SK-N-SH treated with all-trans-retinoic acid at 6 μM for 48 hours (cell line): ENCODE measurements around the gene OR3A2.
"Not testable (repeated sequence)": the region's sequence is repeated elsewhere in the genome, so short reads cannot be mapped to it uniquely, and the experiment has no call there.

Source experiments
- ATAC-seq: fragments of 200-7000 bp; cut with Tn5 transposase; 3 replicates; pipeline ENCODE4 v1.9.1; 2020; ENCODE audit warnings: mild to moderate bottlenecking, moderate library complexity
- ARNTL ChIP-seq: fragments of 450-650 bp; formaldehyde crosslinking; IDR thresholded peaks from 2 replicates; pipeline ENCODE4 v1.5.0; 2020; ENCODE audit warnings: low read depth, mild to moderate bottlenecking, moderate library complexity, borderline replicate concordance
- BACH2 ChIP-seq: fragments of 250-450 bp; sonication (Bioruptor Pico); IDR thresholded peaks from 2 replicates; pipeline ENCODE4 v1.9.0; 2021; ENCODE audit warnings: mild to moderate bottlenecking, borderline replicate concordance
- CSDC2 ChIP-seq: fragments of 250-450 bp; sonication (Bioruptor Pico); IDR thresholded peaks from 2 replicates; pipeline ENCODE4 v1.5.0; 2020; ENCODE audit warnings: mild to moderate bottlenecking, moderate library complexity
- CSRNP3 ChIP-seq: fragments of 250-450 bp; sonication (Bioruptor Pico); IDR thresholded peaks from 2 replicates; pipeline ENCODE4 v1.5.1; 2021; ENCODE audit warnings: mild to moderate bottlenecking, moderate library complexity
- ESRRG ChIP-seq: fragments of 250-450 bp; sonication (Bioruptor Pico); IDR thresholded peaks from 2 replicates; pipeline ENCODE4 v1.6.1; 2021; ENCODE audit warnings: mild to moderate bottlenecking
- GLIS3 ChIP-seq: fragments of 250-450 bp; sonication (Bioruptor Pico); IDR thresholded peaks from 2 replicates; pipeline ENCODE4 v1.5.0; 2020; ENCODE audit warnings: mild to moderate bottlenecking, moderate library complexity
- ISL1 ChIP-seq: fragments of 250-450 bp; sonication (Bioruptor Pico); IDR thresholded peaks from 2 replicates; pipeline ENCODE4 v2.1.2; 2022; ENCODE audit warnings: mild to moderate bottlenecking, moderate library complexity
- OSR1 ChIP-seq: fragments of 250-450 bp; sonication (Bioruptor Pico); IDR thresholded peaks from 2 replicates; pipeline ENCODE4 v1.8.0; 2022; ENCODE audit warnings: moderate library complexity, mild to moderate bottlenecking, inconsistent platforms
- PPARA ChIP-seq: fragments of 250-450 bp; sonication (Bioruptor Pico); IDR thresholded peaks from 2 replicates; pipeline ENCODE4 v1.5.0; 2020; ENCODE audit warnings: mild to moderate bottlenecking, borderline replicate concordance
- RARB ChIP-seq: fragments of 250-450 bp; sonication (Bioruptor Pico); IDR thresholded peaks from 2 replicates; pipeline ENCODE4 v1.8.0; 2021; ENCODE audit warnings: mild to moderate bottlenecking, moderate library complexity
- SNAI2 ChIP-seq: fragments of 250-450 bp; sonication (Bioruptor Pico); IDR thresholded peaks from 2 replicates; pipeline ENCODE4 v1.5.0; 2020; ENCODE audit warnings: mild to moderate bottlenecking, moderate library complexity
- TOX ChIP-seq: fragments of 250-450 bp; sonication (Bioruptor Pico); IDR thresholded peaks from 2 replicates; pipeline ENCODE4 v1.8.0; 2021; ENCODE audit warnings: mild to moderate bottlenecking, moderate library complexity, borderline replicate concordance
- TSHZ2 ChIP-seq: fragments of 250-450 bp; sonication (Bioruptor Pico); IDR thresholded peaks from 2 replicates; pipeline ENCODE4 v1.5.0; 2020; ENCODE audit warnings: mild to moderate bottlenecking, moderate library complexity
- ZC3H10 ChIP-seq: fragments of 250-450 bp; sonication (Bioruptor Pico); IDR thresholded peaks from 2 replicates; pipeline ENCODE4 v1.5.1; 2021; ENCODE audit warnings: mild to moderate bottlenecking, moderate library complexity
- ZFP3 ChIP-seq: fragments of 250-450 bp; sonication (Bioruptor Pico); IDR thresholded peaks from 2 replicates; pipeline ENCODE4 v1.5.0; 2020; ENCODE audit warnings: mild to moderate bottlenecking, moderate library complexity
- ZFP30 ChIP-seq: fragments of 450-650 bp; formaldehyde crosslinking; IDR thresholded peaks from 2 replicates; pipeline ENCODE4 v1.5.0; 2022; ENCODE audit warnings: mild to moderate bottlenecking, moderate library complexity
- ZNF565 ChIP-seq: fragments of 450-650 bp; formaldehyde crosslinking; conservative IDR thresholded peaks from 2 replicates; pipeline ENCODE4 v1.5.0; 2020; ENCODE audit warnings: low read depth, mild to moderate bottlenecking, moderate library complexity
- ZNF70 ChIP-seq: fragments of 450-650 bp; formaldehyde crosslinking; IDR thresholded peaks from 2 replicates; pipeline ENCODE4 v1.5.0; 2020; ENCODE audit warnings: mild to moderate bottlenecking, moderate library complexity
- ZNF8 ChIP-seq: fragments of 450-650 bp; formaldehyde crosslinking; IDR thresholded peaks from 2 replicates; pipeline ENCODE4 v1.5.0; 2020; ENCODE audit warnings: mild to moderate bottlenecking, moderate library complexity
- TF ChIP-seq, protein P1 (sequence below): fragments of 250-450 bp; sonication (Bioruptor Pico); IDR thresholded peaks from 2 replicates; pipeline ENCODE4 v1.8.0; 2021; ENCODE audit warnings: low read depth, mild to moderate bottlenecking, moderate library complexity, borderline replicate concordance
- TF ChIP-seq, protein P2 (sequence below): fragments of 250-450 bp; sonication (Bioruptor Pico); IDR thresholded peaks from 2 replicates; pipeline ENCODE4 v1.8.0; 2020; ENCODE audit warnings: mild to moderate bottlenecking, moderate library complexity, borderline replicate concordance
- TF ChIP-seq, protein P3 (sequence below): fragments of 250-450 bp; sonication (Bioruptor Pico); IDR thresholded peaks from 2 replicates; pipeline ENCODE4 v1.5.1; 2020; ENCODE audit warnings: low read depth, mild to moderate bottlenecking, moderate library complexity

OR3A2 gene

GRCh38 chr17:3385869-3386816 is at the start of gene OR3A2:
Gene OR3A2, minus strand, starts transcription at chr17:3386308.
- TF ChIP-seq ZC3H10 (CRISPR knock-in tag) = no peak
- TF ChIP-seq BACH2 = no peak
- no peak for TF ChIP-seq RARB
- no peak for TF ChIP-seq TSHZ2 (CRISPR knock-in tag)
- TF ChIP-seq ZNF565 = no peak
- TF ChIP-seq ZNF8 (CRISPR knock-in tag) = no peak
- no peak for TF ChIP-seq ZNF70
- no peak for TF ChIP-seq ZFP3
- no peak for TF ChIP-seq CSRNP3 (CRISPR knock-in tag)
- no peak for TF ChIP-seq CSDC2 (CRISPR knock-in tag)
- TF ChIP-seq, protein P1, sequence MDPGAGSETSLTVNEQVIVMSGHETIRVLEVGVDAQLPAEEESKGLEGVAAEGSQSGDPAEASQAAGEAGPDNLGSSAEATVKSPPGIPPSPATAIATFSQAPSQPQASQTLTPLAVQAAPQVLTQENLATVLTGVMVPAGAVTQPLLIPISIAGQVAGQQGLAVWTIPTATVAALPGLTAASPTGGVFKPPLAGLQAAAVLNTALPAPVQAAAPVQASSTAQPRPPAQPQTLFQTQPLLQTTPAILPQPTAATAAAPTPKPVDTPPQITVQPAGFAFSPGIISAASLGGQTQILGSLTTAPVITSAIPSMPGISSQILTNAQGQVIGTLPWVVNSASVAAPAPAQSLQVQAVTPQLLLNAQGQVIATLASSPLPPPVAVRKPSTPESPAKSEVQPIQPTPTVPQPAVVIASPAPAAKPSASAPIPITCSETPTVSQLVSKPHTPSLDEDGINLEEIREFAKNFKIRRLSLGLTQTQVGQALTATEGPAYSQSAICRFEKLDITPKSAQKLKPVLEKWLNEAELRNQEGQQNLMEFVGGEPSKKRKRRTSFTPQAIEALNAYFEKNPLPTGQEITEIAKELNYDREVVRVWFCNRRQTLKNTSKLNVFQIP (CRISPR knock-in tag) = no peak
- TF ChIP-seq SNAI2 (CRISPR knock-in tag) = no peak
- no peak for TF ChIP-seq ESRRG (CRISPR knock-in tag)
- no peak for TF ChIP-seq GLIS3
- TF ChIP-seq OSR1 = no peak
- TF ChIP-seq ISL1 (CRISPR knock-in tag) = no peak
- ATAC-seq = no peak

DNA sequence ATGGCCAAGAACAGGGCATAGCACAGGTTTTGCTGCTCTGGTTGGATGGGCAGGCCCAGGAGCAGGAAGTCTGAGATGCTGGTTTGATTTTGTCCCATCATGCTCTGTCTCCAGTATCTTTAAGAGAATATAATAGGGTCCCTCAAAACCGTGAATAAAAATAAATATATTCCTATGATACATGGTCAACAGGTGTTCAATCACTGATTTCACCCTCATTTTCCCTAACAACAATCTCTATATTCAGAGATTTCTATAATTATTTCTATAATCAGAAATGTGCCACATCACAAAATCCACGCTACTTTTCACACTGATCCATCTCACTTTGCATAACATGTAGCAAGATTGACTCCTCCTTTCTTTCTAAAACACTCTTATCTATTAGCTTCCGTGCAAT is 47.6 kb upstream of the OR3A2 start, which contains the start of gene OR1E2:
Gene OR1E2 (minus strand): TSS at position 101 of the 400 bp plus-strand sequence. CDS start 0 bp downstream, at position 101.
- ATAC-seq = no peak
- TF ChIP-seq TOX = no peak
- no peak for TF ChIP-seq ARNTL
- TF ChIP-seq PPARA (CRISPR knock-in tag) = no peak
- TF ChIP-seq, protein P2, sequence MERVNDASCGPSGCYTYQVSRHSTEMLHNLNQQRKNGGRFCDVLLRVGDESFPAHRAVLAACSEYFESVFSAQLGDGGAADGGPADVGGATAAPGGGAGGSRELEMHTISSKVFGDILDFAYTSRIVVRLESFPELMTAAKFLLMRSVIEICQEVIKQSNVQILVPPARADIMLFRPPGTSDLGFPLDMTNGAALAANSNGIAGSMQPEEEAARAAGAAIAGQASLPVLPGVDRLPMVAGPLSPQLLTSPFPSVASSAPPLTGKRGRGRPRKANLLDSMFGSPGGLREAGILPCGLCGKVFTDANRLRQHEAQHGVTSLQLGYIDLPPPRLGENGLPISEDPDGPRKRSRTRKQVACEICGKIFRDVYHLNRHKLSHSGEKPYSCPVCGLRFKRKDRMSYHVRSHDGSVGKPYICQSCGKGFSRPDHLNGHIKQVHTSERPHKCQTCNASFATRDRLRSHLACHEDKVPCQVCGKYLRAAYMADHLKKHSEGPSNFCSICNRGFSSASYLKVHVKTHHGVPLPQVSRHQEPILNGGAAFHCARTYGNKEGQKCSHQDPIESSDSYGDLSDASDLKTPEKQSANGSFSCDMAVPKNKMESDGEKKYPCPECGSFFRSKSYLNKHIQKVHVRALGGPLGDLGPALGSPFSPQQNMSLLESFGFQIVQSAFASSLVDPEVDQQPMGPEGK (CRISPR knock-in tag) = no peak
- TF ChIP-seq ZFP30 = no peak
- TF ChIP-seq, protein P3, sequence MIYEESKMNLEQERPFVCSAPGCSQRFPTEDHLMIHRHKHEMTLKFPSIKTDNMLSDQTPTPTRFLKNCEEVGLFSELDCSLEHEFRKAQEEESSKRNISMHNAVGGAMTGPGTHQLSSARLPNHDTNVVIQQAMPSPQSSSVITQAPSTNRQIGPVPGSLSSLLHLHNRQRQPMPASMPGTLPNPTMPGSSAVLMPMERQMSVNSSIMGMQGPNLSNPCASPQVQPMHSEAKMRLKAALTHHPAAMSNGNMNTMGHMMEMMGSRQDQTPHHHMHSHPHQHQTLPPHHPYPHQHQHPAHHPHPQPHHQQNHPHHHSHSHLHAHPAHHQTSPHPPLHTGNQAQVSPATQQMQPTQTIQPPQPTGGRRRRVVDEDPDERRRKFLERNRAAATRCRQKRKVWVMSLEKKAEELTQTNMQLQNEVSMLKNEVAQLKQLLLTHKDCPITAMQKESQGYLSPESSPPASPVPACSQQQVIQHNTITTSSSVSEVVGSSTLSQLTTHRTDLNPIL = no peak

DNA sequence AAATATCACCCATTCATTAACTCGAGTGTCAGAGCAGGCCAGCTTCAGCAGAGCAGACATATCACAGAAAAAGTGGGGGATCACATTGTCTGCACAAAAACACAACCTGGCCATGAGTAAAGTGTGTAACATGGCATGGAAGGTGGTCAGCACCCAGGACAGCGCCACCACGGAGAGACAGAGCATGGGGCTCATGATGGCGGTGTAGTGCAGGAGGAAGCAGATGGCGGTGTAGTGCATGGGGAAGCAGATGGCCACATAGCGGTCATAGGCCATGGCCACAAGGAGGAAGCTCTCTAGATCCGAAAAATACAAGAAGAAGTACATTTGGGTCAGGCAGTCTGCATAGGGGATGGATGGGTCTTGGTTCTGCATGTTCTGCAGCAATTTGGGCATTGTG is 47.1 kb upstream of the OR3A2 start:
- not testable (repeated sequence) for ATAC-seq
